AG04450 (cell line): ENCODE data around the gene CACNA1C. TPM values are rescaled to one million over a fixed set of nuclear protein-coding genes. Genes with fewer than 3 reads are reported as not detected.

ENCODE experiments used
- CTCF ChIA-PET: fragments of 300-600, 350-600 bp; formaldehyde crosslinking; extraction: SDS; loops from one replicate; lab custom pipeline; 2022; ENCODE audit warnings: antibody characterized with exemption, inconsistent platforms; lab: Charles Lee
- POLR2A ChIA-PET: fragments of 350-600 bp; formaldehyde crosslinking; extraction: SDS; loops from one replicate; lab custom pipeline; 2021; ENCODE audit warnings: antibody characterized with exemption, inconsistent platforms; lab: Yijun Ruan, JAX
- DNase-seq: peaks from one replicate; pipeline ENCODE4 v3.0.0-alpha.2; 2011; ENCODE audit warnings: low read depth, low spot score
- H3K27ac ChIP-seq: one replicate; pipeline ENCODE4 v1.5.1; 2012; ENCODE audit warnings: low read depth, low read length, control low read depth
- H3K27me3 ChIP-seq: one replicate; pipeline ENCODE4 v1.6.0; 2012; ENCODE audit warnings: low read length; ENCODE audit not compliant: control insufficient read depth, insufficient read depth
- H3K4me3 ChIP-seq: 2 replicates; pipeline ENCODE4 v1.5.1; 2011; ENCODE audit warnings: mild to moderate bottlenecking, low read depth, low read length, control low read depth
- H3K9me3 ChIP-seq: 2 replicates; pipeline ENCODE4 v1.5.1; 2012; ENCODE audit warnings: low read length; ENCODE audit not compliant: control insufficient read depth, insufficient read depth
- polyA plus RNA-seq: library from polyadenylated mRNA; depleted of rRNA; stranded (reverse); fragments of >200 nt; gene quantifications from 2 replicates; pipeline ENCODE4 v1.2.3, GENCODE V29; 2011
- TF ChIP-seq, protein P1 (sequence below): IDR thresholded peaks from 2 replicates; pipeline ENCODE4 v1.5.1; 2011; ENCODE audit warnings: low read depth, low read length, control low read depth, inconsistent platforms

CACNA1C gene
- polyA plus RNA-seq, 1 experiment = 5.9 TPM

DNA sequence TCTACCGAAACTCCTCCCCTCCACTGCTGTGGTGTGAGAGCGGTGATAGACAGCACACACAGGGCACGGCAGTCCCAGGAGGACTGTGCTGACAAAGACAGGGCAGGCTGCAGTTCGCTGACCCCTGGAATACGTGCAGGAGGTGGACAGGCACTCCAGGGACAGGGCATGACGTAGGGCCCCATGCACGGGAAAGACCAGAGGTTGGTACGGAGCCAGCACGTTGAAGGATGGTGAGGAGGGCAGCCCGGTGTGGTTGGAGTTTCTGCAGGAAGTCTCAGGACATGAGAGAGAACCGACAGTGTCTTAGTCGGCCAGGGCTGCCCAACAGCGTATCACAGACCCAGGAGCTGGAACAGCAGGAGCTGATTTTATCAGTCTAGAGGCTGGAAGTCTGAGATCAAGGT lies 487.8 kb downstream of the CACNA1C start:
- no peaks in the 10 kb centered on the region; the same call in 1 of the 2 replicates for H3K9me3 ChIP-seq
- H3K27me3 ChIP-seq = no peaks in the 10 kb centered on the region
- H3K4me3 ChIP-seq = no peak overlapping the region
- ChIA-PET CTCF (no interaction called here), POLR2A (no interaction called here)
- no peak for DNase-seq
- no peak overlapping the region for H3K27ac ChIP-seq
- TF ChIP-seq, protein P1, sequence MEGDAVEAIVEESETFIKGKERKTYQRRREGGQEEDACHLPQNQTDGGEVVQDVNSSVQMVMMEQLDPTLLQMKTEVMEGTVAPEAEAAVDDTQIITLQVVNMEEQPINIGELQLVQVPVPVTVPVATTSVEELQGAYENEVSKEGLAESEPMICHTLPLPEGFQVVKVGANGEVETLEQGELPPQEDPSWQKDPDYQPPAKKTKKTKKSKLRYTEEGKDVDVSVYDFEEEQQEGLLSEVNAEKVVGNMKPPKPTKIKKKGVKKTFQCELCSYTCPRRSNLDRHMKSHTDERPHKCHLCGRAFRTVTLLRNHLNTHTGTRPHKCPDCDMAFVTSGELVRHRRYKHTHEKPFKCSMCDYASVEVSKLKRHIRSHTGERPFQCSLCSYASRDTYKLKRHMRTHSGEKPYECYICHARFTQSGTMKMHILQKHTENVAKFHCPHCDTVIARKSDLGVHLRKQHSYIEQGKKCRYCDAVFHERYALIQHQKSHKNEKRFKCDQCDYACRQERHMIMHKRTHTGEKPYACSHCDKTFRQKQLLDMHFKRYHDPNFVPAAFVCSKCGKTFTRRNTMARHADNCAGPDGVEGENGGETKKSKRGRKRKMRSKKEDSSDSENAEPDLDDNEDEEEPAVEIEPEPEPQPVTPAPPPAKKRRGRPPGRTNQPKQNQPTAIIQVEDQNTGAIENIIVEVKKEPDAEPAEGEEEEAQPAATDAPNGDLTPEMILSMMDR = no peak

DNA sequence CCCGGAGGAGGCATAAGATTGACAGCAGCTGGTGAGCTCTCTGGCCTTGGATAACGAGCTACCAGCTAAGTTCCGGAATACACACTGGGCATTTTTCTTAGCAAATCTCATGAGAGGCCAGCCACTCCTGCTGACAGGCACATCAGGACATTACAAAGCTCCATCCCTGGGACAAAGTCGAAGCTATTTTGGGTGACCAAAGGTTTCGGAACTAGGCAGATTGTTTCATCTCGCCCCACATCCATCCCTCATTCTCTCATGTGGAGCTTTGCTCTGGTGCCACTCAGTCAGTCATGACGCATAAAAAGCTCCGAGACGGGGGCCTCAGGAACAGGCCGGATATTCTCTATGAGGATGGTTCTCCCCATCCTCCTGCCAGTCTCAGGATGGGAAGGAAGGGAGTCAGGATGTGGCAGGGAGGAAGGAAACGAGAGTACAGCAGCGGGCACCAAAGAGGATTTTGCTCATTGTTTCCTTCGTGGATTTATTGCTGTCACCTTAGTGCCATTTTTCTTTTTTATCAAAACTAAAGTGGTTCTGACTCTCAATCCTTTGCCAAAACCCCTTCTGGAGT lies 488.9 kb downstream of the CACNA1C start:
- Histone ChIP-seq H3K9me3 (no peaks in the 10 kb centered on the region; the same call in none of the 2 replicates), H3K4me3 (no peak overlapping the region), H3K27me3 (no peaks in the 10 kb centered on the region), H3K27ac (no peak overlapping the region)
- no peak for DNase-seq
- ChIA-PET CTCF (no interaction called here), POLR2A (no interaction called here)
- TF ChIP-seq, protein P1 = no peak

DNA sequence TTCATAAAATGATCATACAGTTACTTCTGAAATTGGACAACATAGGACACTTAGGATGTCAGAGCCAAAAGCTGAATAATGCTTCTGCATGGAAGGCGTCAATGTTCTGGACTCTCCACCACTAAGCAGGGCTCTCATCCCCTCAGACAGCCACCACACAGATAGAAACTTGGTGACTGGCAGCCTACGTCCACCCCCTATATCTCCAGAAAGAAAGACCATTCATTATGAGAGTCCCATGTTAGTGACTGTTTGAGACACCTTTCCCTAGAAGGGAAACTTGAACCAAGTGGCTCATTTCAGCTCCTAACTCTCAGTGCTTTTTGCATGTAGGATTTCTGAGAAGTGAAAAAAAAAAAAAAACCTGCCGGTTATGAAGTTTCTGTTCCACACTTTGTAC lies 491.0 kb downstream of the CACNA1C start:
- CTCF ChIA-PET = interaction anchor here (0.7 kb wide), 1 partner anchor 39 kb away, joined by 3 read pairs; no protein-coding TSS in a partner anchor
- Histone ChIP-seq H3K27me3 (no peaks in the 10 kb centered on the region), H3K27ac (no peak overlapping the region), H3K4me3 (no peak overlapping the region), H3K9me3 (no peaks in the 10 kb centered on the region; the same call in none of the 2 replicates)
- TF ChIP-seq, protein P1 = no peak
- POLR2A ChIA-PET = no interaction called here
- no peak for DNase-seq

DNA sequence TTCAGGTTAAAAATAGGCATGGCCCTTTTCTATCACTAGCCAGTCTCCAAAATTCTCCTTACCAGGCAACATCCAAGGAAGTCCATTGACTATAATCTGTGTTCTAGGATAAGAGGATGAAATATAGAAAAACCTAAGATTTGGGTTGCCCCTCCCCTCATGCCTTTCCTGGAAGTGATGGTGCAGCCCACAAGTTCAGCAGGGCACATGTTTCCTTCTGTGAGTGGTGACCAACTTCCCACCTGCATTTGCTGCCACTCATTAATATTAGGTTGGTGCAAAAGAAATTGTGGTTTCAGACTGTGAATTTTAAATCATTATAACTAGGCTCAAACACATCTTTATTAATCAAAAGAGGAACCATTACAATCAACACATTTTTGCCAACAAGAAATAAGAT lies 491.4 kb downstream of the CACNA1C start:
- Histone ChIP-seq H3K27me3 (no peaks in the 10 kb centered on the region), H3K4me3 (no peak overlapping the region), H3K9me3 (no peaks in the 10 kb centered on the region; the same call in none of the 2 replicates), H3K27ac (no peak overlapping the region)
- TF ChIP-seq, protein P1 = no peak
- POLR2A ChIA-PET = no interaction called here
- DNase-seq = no peak
- CTCF ChIA-PET = interaction anchor here (0.7 kb wide), 1 partner anchor 38 kb away, joined by 3 read pairs; no protein-coding TSS in a partner anchor

DNA sequence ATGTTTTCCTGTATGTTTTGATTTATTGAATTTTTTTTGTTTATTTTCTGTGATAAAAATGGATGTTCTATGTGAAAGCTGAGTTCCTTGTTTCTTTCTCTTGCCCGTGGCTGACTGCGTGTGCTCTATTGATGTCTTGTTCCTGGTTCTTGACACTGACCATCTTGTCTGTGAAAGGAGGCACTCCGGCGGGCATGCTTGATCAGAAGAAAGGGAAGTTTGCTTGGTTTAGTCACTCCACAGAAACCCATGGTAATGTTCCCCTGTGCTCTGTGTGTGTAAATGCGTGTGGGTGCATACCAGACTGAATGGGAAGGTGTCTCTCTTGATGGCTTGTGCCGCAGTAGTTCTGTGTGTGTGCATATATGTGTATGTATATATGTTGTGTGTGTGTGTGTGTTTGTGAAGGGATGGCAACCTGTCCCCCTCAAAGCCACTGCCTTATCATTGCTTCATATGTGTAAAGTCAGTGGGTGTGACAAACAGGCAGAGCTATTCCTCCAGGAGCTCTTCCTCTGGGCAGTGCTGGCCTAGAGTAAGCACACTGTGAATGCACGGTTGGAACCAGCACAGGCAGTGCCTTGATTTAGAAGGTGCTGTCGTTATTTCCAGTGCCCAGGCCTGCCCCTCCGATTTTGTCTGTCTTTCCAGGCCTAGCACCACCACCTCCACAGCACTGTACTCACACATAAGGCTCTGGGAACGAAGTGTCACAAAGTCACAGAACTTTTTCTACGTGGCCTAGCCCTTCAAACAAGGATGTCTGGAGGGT lies 494.7 kb downstream of the CACNA1C start:
- ChIA-PET CTCF (no interaction called here), POLR2A (no interaction called here)
- Histone ChIP-seq H3K9me3 (no peaks in the 10 kb centered on the region; the same call in 1 of the 2 replicates), H3K27me3 (no peaks in the 10 kb centered on the region), H3K27ac (no peak overlapping the region), H3K4me3 (no peak overlapping the region)
- TF ChIP-seq, protein P1 = no peak
- no peak for DNase-seq
